Mesenchymal stem cell (in vitro differentiated cells and primary cell): ENCODE results near the gene FNDC3B. TPM values are rescaled to one million over a fixed set of nuclear protein-coding genes. Genes with fewer than 3 reads are reported as not detected.
"Not testable (repeated sequence)": the region's sequence is repeated elsewhere in the genome, so short reads cannot be mapped to it uniquely, and the experiment has no call there.

Source experiments
- DNase-seq: peaks from one replicate; pipeline ENCODE4 v3.0.0-alpha.2; 2013
- H2AFZ ChIP-seq: one replicate; pipeline ENCODE4 v1.6.1; 2013; ENCODE audit warnings: low read depth, mild to moderate bottlenecking, control low read depth, inconsistent platforms, low read length, moderate library complexity
- H2AK5ac ChIP-seq: 2 replicates; pipeline ENCODE4 v1.6.1; 2013; ENCODE audit warnings: low read length, moderate library complexity, mild to moderate bottlenecking, inconsistent platforms; ENCODE audit not compliant: severe bottlenecking
- H2BK120ac ChIP-seq: one replicate; pipeline ENCODE4 v1.6.1; 2013; ENCODE audit warnings: low read depth, mild to moderate bottlenecking, inconsistent platforms, low read length, moderate library complexity
- H2BK12ac ChIP-seq, 2 experiments: one replicate each; pipeline ENCODE4 v1.6.1; 2013; ENCODE audit warnings: inconsistent platforms in 2 of 2, low read length in 2 of 2, mild to moderate bottlenecking in 2 of 2, moderate library complexity in 2 of 2, control low read depth in 1 of 2
- H2BK15ac ChIP-seq: one replicate; pipeline ENCODE4 v1.6.1; 2013; ENCODE audit warnings: mild to moderate bottlenecking, low read depth, inconsistent platforms; ENCODE audit not compliant: poor library complexity, severe bottlenecking
- H2BK5ac ChIP-seq: 2 replicates; pipeline ENCODE4 v1.6.1; 2013; ENCODE audit warnings: low read depth, mild to moderate bottlenecking, low read length, control low read depth, inconsistent platforms; ENCODE audit not compliant: poor library complexity, severe bottlenecking
- H3K14ac ChIP-seq, 2 experiments: one replicate each; pipeline ENCODE4 v1.6.1; 2013; ENCODE audit warnings: inconsistent platforms in 2 of 2, low read length in 2 of 2, control low read depth in 1 of 2, mild to moderate bottlenecking in 1 of 2, moderate library complexity in 1 of 2
- H3K18ac ChIP-seq, 2 experiments: one replicate each; pipeline ENCODE4 v1.6.1; 2013; ENCODE audit warnings: inconsistent platforms in 2 of 2, low read length in 2 of 2, control low read depth in 1 of 2, low read depth in 1 of 2, mild to moderate bottlenecking in 1 of 2
- H3K23ac ChIP-seq, 2 experiments: one replicate each; pipeline ENCODE4 v1.6.1; 2013; ENCODE audit warnings: inconsistent platforms in 2 of 2, low read length in 2 of 2, mild to moderate bottlenecking in 2 of 2, moderate library complexity in 2 of 2, control low read depth in 1 of 2
- H3K27ac ChIP-seq: 2 replicates; pipeline ENCODE4 v1.5.1; 2013; ENCODE audit warnings: mild to moderate bottlenecking, moderate library complexity, low read length, control low read depth, inconsistent platforms; ENCODE audit not compliant: poor library complexity, severe bottlenecking
- H3K27me3 ChIP-seq, 2 experiments: 2 replicates each; pipeline versions ENCODE4 v1.6.1 to v1.7.0; 2013; ENCODE audit warnings: low read length in 2 of 2, mild to moderate bottlenecking in 2 of 2, moderate library complexity in 2 of 2, control low read depth in 1 of 2, inconsistent platforms in 1 of 2; ENCODE audit not compliant: control insufficient read depth in 1 of 2, insufficient read depth in 1 of 2
- H3K36me3 ChIP-seq, 2 experiments: 2 replicates each; pipeline versions ENCODE4 v1.6.1 to v1.7.0; 2013; ENCODE audit warnings: low read length in 2 of 2, control low read depth in 1 of 2, inconsistent platforms in 1 of 2, low read depth in 1 of 2, mild to moderate bottlenecking in 1 of 2; ENCODE audit not compliant: insufficient read depth in 2 of 2, control insufficient read depth in 1 of 2
- H3K4ac ChIP-seq, 2 experiments: one replicate each; pipeline ENCODE4 v1.6.1; 2013; ENCODE audit warnings: inconsistent platforms in 2 of 2, low read length in 2 of 2, mild to moderate bottlenecking in 2 of 2, moderate library complexity in 2 of 2, control low read depth in 1 of 2, low read depth in 1 of 2
- H3K4me1 ChIP-seq: 2 replicates; pipeline ENCODE4 v1.6.1; 2013; ENCODE audit warnings: low read depth, low read length, control low read depth; ENCODE audit not compliant: control insufficient read depth, insufficient read depth
- H3K4me2 ChIP-seq: 2 replicates; pipeline ENCODE4 v1.6.1; 2013; ENCODE audit warnings: low read length, mild to moderate bottlenecking, inconsistent platforms; ENCODE audit not compliant: poor library complexity, severe bottlenecking
- H3K4me3 ChIP-seq, 2 experiments: 2 replicates each; pipeline versions ENCODE4 v1.5.1 to v1.7.0; 2013; ENCODE audit warnings: low read length in 2 of 2, mild to moderate bottlenecking in 2 of 2, control low read depth in 1 of 2, low read depth in 1 of 2; ENCODE audit not compliant: insufficient read depth in 1 of 2
- H3K79me1 ChIP-seq: replicated peaks from 2 replicates; pipeline ENCODE4 v1.6.1; 2013; ENCODE audit warnings: mild to moderate bottlenecking, control low read depth, low read length, inconsistent platforms; ENCODE audit not compliant: poor library complexity, severe bottlenecking
- H3K9ac ChIP-seq: 2 replicates; pipeline ENCODE4 v1.7.0; 2013; ENCODE audit warnings: mild to moderate bottlenecking, low read length, moderate library complexity
- H3K9me3 ChIP-seq: 2 replicates; pipeline ENCODE4 v1.7.0; 2013; ENCODE audit warnings: mild to moderate bottlenecking, low read length; ENCODE audit not compliant: control insufficient read depth
- H4K8ac ChIP-seq: one replicate; pipeline ENCODE4 v1.6.1; 2013; ENCODE audit warnings: inconsistent platforms, mild to moderate bottlenecking, low read length, moderate library complexity
- H4K91ac ChIP-seq: one replicate; pipeline ENCODE4 v1.6.1; 2013; ENCODE audit warnings: mild to moderate bottlenecking, low read length, inconsistent platforms
- WGBS: methylation state at CpG from one replicate; pipeline ENCODE4 v1.1.7; 2013; ENCODE audit warnings: mixed read lengths; 5-methylcytosine and 5-hydroxymethylcytosine counted together
- polyA plus RNA-seq, 2 experiments: library from polyadenylated mRNA; stranded (reverse); fragments of 200-250 nt; gene quantifications; one replicate each; pipeline ENCODE4 v1.2.3, GENCODE V29; 2013

The FNDC3B gene
- polyA plus RNA-seq (2013, experiment 1 of 2), result 183 TPM
- 178 TPM for polyA plus RNA-seq (2013, experiment 2 of 2)

GRCh38 chr3:172039436-172040077 is at the start of gene FNDC3B:
TSS of gene FNDC3B (plus strand) at chr3:172039578. CDS start at chr3:172112480, 72,902 bp downstream.
- DNase-seq, result peak; percentile 97
- peak within 1 kb of the TSS in 1 of 2 experiments; percentile 100 for H3K14ac ChIP-seq
- peaks cover 3% of the 10 kb centered on the region for H3K4me1 ChIP-seq
- H3K27ac ChIP-seq, result peak within 1 kb of the TSS; percentile 93
- H2AK5ac ChIP-seq, result peak within 1 kb of the TSS; percentile 88
- H3K9ac ChIP-seq, result peak within 1 kb of the TSS; percentile 98
- H3K18ac ChIP-seq, result peak within 1 kb of the TSS; percentile 99 to 100
- peak within 1 kb of the TSS; percentile 88 to 95 for H3K4me3 ChIP-seq
- peak within 1 kb of the TSS; percentile 79 for H3K4me2 ChIP-seq
- peak within 1 kb of the TSS; percentile 98 for H4K8ac ChIP-seq
- peak within 1 kb of the TSS; percentile 98 for H4K91ac ChIP-seq
- no peaks in the 10 kb centered on the region for H3K79me1 ChIP-seq
- peak within 1 kb of the TSS; percentile 100 for H2BK120ac ChIP-seq
- H3K9me3 ChIP-seq, result no peaks in the 10 kb centered on the region
- peak within 1 kb of the TSS; percentile 39 to 85 for H2BK12ac ChIP-seq
- H2BK5ac ChIP-seq, result peak within 1 kb of the TSS; percentile 99
- peak within 1 kb of the TSS; percentile 99 for H2BK15ac ChIP-seq
- peak within 1 kb of the TSS; percentile 94 to 99 for H3K4ac ChIP-seq
- WGBS, result under 1% methylated on average over 59 of the region's 59 CpGs
- peak within 1 kb of the TSS; percentile 57 to 60 for H3K23ac ChIP-seq
- no peaks in the 10 kb centered on the region for H3K27me3 ChIP-seq
- H3K36me3 ChIP-seq, result peaks cover 2 to 3% of the 10 kb centered on the region in 2 experiments
- H2AFZ ChIP-seq, result peak within 1 kb of the TSS; percentile 24

DNA sequence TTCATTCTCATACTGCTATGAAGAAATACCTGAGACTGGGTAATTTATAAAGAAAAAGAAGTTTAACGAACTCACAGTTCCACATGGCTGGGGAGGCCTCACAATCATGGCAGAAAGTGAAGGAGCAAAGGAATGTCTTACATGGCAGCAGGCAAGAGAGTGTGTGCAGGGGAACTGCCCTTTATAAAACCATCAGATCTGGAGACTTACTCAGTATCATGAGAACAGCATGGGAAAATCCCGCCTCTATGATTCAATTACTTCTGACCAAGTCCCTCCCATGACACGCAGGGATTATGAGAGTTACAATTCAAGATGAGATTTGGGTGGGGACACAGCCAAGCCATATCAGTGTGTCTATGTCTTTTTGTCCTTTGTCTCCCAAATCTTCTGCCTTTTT is 49.1 kb upstream of the FNDC3B start:
- H2AFZ ChIP-seq, H4K91ac ChIP-seq, H3K9me3 ChIP-seq, H3K36me3 ChIP-seq, H3K4me1 ChIP-seq, H3K27ac ChIP-seq, H3K4me3 ChIP-seq, H3K79me1 ChIP-seq, H3K4ac ChIP-seq, H3K14ac ChIP-seq, H2AK5ac ChIP-seq, H3K23ac ChIP-seq, H3K4me2 ChIP-seq, H3K27me3 ChIP-seq, DNase-seq, H2BK15ac ChIP-seq, H2BK120ac ChIP-seq, H2BK5ac ChIP-seq, H3K9ac ChIP-seq, H4K8ac ChIP-seq: not testable (repeated sequence)
- Histone ChIP-seq H3K18ac (peak overlapping the region in 1 of 2 experiments; percentile 62), H2BK12ac (peak overlapping the region in 1 of 2 experiments; percentile 66)
- WGBS, result 100% methylated on average over 2 of the region's 3 CpGs

DNA sequence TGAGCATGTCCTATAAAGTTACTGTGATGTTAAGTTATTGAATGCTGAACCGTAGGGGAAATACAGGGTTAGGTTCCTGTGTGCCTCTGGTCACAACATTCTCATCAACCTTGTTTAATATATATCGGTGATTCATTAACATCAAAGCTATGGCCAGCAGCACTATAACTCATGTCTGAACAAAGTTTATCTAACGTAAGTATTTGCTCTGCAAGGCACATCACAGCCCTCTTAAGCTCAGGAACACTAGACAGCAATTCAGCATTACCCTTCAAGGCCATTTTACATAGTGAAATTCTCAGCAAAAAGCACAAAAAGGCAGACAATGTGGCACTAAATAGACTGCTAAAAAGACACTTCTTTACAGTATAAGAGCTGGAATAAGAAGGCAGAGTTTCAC is 48.2 kb upstream of the FNDC3B start:
- Histone ChIP-seq H3K4me2 (no peak overlapping the region), H3K18ac (no peak overlapping the region), H3K14ac (no peak overlapping the region), H2AK5ac (no peak overlapping the region), H3K4ac (no peak overlapping the region), H4K91ac (no peak overlapping the region), H3K9me3 (no peaks in the 10 kb centered on the region), H2BK5ac (no peak overlapping the region), H3K9ac (no peak overlapping the region), H2BK12ac (no peak overlapping the region), H2AFZ (no peak overlapping the region), H3K27me3 (no peaks in the 10 kb centered on the region), H3K79me1 (no peaks in the 10 kb centered on the region), H3K36me3 (no peaks in the 10 kb centered on the region), H3K27ac (no peak overlapping the region), H3K4me3 (no peak overlapping the region), H2BK120ac (no peak overlapping the region), H3K4me1 (no peaks in the 10 kb centered on the region), H3K23ac (no peak overlapping the region), H4K8ac (no peak overlapping the region), H2BK15ac (no peak overlapping the region)
- peak; percentile 58 for DNase-seq
- 6% methylated on average over 3 of the region's 3 CpGs for WGBS

- Histone ChIP-seq H3K79me1 (no peaks in the 10 kb centered on the region), H4K8ac (no peak overlapping the region), H3K4me1 (no peaks in the 10 kb centered on the region), H3K4me3 (no peak overlapping the region), H3K9me3 (no peaks in the 10 kb centered on the region), H2AK5ac (no peak overlapping the region), H2BK120ac (no peak overlapping the region), H3K27ac (peak overlapping the region; percentile 15), H2BK12ac (no peak overlapping the region), H2AFZ (no peak overlapping the region), H3K36me3 (no peaks in the 10 kb centered on the region), H4K91ac (no peak overlapping the region), H3K4me2 (no peak overlapping the region), H2BK5ac (no peak overlapping the region), H3K4ac (no peak overlapping the region), H3K14ac (no peak overlapping the region), H3K9ac (peak overlapping the region; percentile 42), H2BK15ac (no peak overlapping the region), H3K18ac (no peak overlapping the region), H3K23ac (no peak overlapping the region), H3K27me3 (no peaks in the 10 kb centered on the region)
- peak; percentile 94 for DNase-seq
- 34% methylated on average over 2 of the region's 3 CpGs for WGBS
Observed at GRCh38 chr3:171994646-171995428, 44.5 kb upstream of the FNDC3B start.
